ENCODE results near the gene ROM1. TPM values are rescaled to one million over a fixed set of nuclear protein-coding genes. Genes with fewer than 3 reads are reported as not detected.

The ROM1 gene
- polyA plus RNA-seq, 1 donor (not counting 4 experiments of a cell fraction or from before 2014, with no cell fraction given) = 1.5 TPM

DNA sequence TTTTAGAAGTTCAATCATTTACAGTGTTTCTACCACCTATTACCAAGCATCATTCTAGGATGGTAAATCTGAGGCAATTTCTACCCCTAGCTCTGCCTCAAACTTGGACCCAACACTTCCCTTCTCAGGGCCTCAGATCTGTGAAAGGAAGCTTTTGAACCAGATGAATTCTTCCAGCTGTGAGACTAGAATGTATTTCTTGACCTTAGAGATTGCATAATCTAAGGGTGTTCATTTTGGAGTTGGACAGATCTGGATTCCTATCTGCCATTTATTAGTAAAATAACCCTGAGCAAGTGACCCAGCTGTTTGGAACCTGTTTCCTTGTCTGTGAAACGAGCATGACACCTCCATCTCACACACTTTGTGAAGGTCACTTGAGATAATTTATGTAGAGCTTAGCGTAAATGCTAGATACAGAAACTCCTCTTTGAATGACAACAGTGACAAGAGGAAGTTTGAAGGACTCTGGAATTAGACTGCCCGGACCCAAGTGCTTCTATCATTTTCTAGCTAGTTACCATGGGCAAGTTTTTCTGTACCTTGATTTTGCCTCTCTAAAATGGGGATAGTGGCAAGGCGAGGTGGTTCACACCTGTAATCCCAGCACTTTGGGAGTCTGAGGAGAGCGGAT, 43.9 kb downstream of the ROM1 start:
- TF ChIP-seq EZH2 (IDR thresholded peaks at IDR 0.05; ENCODE audit: low read length) = no peak
- TF ChIP-seq, protein P1, sequence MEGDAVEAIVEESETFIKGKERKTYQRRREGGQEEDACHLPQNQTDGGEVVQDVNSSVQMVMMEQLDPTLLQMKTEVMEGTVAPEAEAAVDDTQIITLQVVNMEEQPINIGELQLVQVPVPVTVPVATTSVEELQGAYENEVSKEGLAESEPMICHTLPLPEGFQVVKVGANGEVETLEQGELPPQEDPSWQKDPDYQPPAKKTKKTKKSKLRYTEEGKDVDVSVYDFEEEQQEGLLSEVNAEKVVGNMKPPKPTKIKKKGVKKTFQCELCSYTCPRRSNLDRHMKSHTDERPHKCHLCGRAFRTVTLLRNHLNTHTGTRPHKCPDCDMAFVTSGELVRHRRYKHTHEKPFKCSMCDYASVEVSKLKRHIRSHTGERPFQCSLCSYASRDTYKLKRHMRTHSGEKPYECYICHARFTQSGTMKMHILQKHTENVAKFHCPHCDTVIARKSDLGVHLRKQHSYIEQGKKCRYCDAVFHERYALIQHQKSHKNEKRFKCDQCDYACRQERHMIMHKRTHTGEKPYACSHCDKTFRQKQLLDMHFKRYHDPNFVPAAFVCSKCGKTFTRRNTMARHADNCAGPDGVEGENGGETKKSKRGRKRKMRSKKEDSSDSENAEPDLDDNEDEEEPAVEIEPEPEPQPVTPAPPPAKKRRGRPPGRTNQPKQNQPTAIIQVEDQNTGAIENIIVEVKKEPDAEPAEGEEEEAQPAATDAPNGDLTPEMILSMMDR (optimal IDR thresholded peaks at IDR 0.05 in 1 of 3, IDR thresholded peaks at IDR 0.05 in 1 of 3, conservative IDR thresholded peaks at IDR 0.05 in 1 of 3; ENCODE audit: extremely low read depth in 1 of 3, insufficient read depth in 2 of 3, low read length in 3 of 3) = no peak

DNA sequence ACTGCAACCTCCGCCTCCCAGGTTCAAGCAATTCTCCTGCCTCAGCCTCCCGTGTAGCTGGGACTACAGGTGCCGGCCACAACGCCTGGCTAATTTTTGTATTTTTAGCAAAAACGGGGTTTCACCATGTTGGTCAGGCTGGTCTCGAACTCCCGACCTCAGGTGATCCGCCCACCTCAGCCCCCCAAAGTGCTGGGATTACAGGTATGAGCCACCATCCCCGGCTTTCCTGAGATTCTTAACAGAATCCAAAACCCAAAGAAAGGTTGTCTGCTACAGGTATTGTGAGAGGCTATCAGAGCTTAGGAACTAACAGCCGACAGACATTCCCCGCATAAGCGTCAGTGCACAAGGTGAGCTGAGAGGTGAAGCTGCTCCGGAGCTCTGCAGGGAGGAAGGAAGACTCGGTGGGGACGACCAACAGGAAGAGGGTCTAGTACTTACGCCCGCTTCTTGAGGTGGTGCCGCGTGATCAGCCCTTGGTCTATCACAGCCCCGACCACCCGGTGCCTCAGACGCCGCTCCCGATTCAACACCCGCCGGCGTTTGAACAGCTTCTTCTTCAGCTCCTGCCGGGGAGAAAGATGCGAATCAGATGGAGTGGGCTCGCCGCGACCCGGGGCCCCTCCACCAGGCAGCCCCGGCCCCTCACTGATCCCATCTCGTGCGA, 51.5 kb downstream of the ROM1 start:
- Histone ChIP-seq H3K9ac (ENCODE audit: control insufficient read depth, extremely low read depth, insufficient read depth, low read length) (peak overlapping the region; percentile 95), H3K27ac (ENCODE audit: control insufficient read depth, insufficient read depth, low read length) (peak overlapping the region; percentile 86), H3K27me3 (ENCODE audit: control insufficient read depth, extremely low read depth, insufficient read depth, low read length) (no peaks in the 10 kb centered on the region), H4K20me1 (ENCODE audit: control insufficient read depth, extremely low read depth, insufficient read depth, low read length) (peaks cover 4% of the 10 kb centered on the region), H3K4me1 (ENCODE audit: control insufficient read depth, extremely low read depth, insufficient read depth, low read length) (peaks cover 18% of the 10 kb centered on the region), H3K4me2 (ENCODE audit: control insufficient read depth, extremely low read depth, insufficient read depth, low read depth, low read length) (peak overlapping the region; percentile 76), H3K4me3 (ENCODE audit: control insufficient read depth in 2 of 3, extremely low read depth in 1 of 3, insufficient read depth in 2 of 3, low read depth in 1 of 3, low read length in 3 of 3) (peak overlapping the region; percentile 93 to 97 (median 95)), H3K9me3 (ENCODE audit: control insufficient read depth, low read depth, low read length) (no peaks in the 10 kb centered on the region), H3K36me3 (ENCODE audit: control insufficient read depth in 2 of 2, extremely low read depth in 1 of 2, insufficient read depth in 2 of 2, low read length in 2 of 2) (peaks cover 22 to 32% of the 10 kb centered on the region in 2 experiments), H3K9me1 (ENCODE audit: control insufficient read depth, extremely low read depth, insufficient read depth, low read length) (no peaks in the 10 kb centered on the region), H2AFZ (ENCODE audit: control insufficient read depth, low read length) (peak overlapping the region; percentile 66), H3K79me2 (ENCODE audit: control insufficient read depth, insufficient read depth, low read length) (peaks cover 39% of the 10 kb centered on the region)
- no peak for TF ChIP-seq EZH2 (IDR thresholded peaks at IDR 0.05; ENCODE audit: low read length)
- TF ChIP-seq, protein P1 (optimal IDR thresholded peaks at IDR 0.05 in 1 of 3, IDR thresholded peaks at IDR 0.05 in 1 of 3, conservative IDR thresholded peaks at IDR 0.05 in 1 of 3; ENCODE audit: extremely low read depth in 1 of 3, insufficient read depth in 2 of 3, low read length in 3 of 3) = no peak
- dilution Hi-C loops (cut with MboI; ENCODE audit: extremely low pct_ligation_motif_present, low sequenced_read_pairs) = no loop called here
- no peak for DNase-seq (ENCODE audit: low read depth, low spot score)
- no peak for FAIRE-seq

More for the DNA sequence above, 43.9 kb downstream of the ROM1 start:
- no peak overlapping the region for H3K27ac ChIP-seq (ENCODE audit: control insufficient read depth, insufficient read depth, low read length)
- H3K4me2 ChIP-seq (ENCODE audit: control insufficient read depth, extremely low read depth, insufficient read depth, low read depth, low read length) = no peak overlapping the region
- H3K27me3 ChIP-seq (ENCODE audit: control insufficient read depth, extremely low read depth, insufficient read depth, low read length) = no peaks in the 10 kb centered on the region
- H4K20me1 ChIP-seq (ENCODE audit: control insufficient read depth, extremely low read depth, insufficient read depth, low read length) = no peaks in the 10 kb centered on the region
- no peak overlapping the region for H2AFZ ChIP-seq (ENCODE audit: control insufficient read depth, low read length)
- H3K4me1 ChIP-seq (ENCODE audit: control insufficient read depth, extremely low read depth, insufficient read depth, low read length) = peaks cover 3% of the 10 kb centered on the region
- no peaks in the 10 kb centered on the region for H3K9me1 ChIP-seq (ENCODE audit: control insufficient read depth, extremely low read depth, insufficient read depth, low read length)
- dilution Hi-C loops (cut with MboI; ENCODE audit: extremely low pct_ligation_motif_present, low sequenced_read_pairs) = no loop called here
- H3K36me3 ChIP-seq (ENCODE audit: control insufficient read depth in 2 of 2, extremely low read depth in 1 of 2, insufficient read depth in 2 of 2, low read length in 2 of 2) = no peaks in the 10 kb centered on the region
- DNase-seq (ENCODE audit: low read depth, low spot score) = no peak
- peaks cover 12% of the 10 kb centered on the region for H3K79me2 ChIP-seq (ENCODE audit: control insufficient read depth, insufficient read depth, low read length)
- no peak overlapping the region for H3K9ac ChIP-seq (ENCODE audit: control insufficient read depth, extremely low read depth, insufficient read depth, low read length)
- no peak overlapping the region for H3K4me3 ChIP-seq (ENCODE audit: control insufficient read depth in 2 of 3, extremely low read depth in 1 of 3, insufficient read depth in 2 of 3, low read depth in 1 of 3, low read length in 3 of 3)
- FAIRE-seq = no peak
- no peaks in the 10 kb centered on the region for H3K9me3 ChIP-seq (ENCODE audit: control insufficient read depth, low read depth, low read length)

Small RNAs within 50 kb of the gene (small RNA-seq; reads per million reads assigned to genes)
- gene AP001458.1 (ENCODE audit: insufficient read length in 3 of 3, low read depth in 3 of 3, low replicate concordance in 1 of 3) (0 reads per million in 3 experiments), gene MIR6747 (ENCODE audit: insufficient read length in 3 of 3, low read depth in 3 of 3, low replicate concordance in 1 of 3) (0 reads per million in 3 experiments)

Other genes with a start within 250 kb of the ROM1 start
- not detected in 3 replicates for gene SCGB1A1, start 194.2 kb upstream of the ROM1 start, polyA plus RNA-seq
- 195 to 220 TPM (median 207 TPM) in 3 replicates for gene AHNAK, start 66.5 kb upstream of the ROM1 start, polyA plus RNA-seq
- 1,553 to 1,943 TPM (median 1,735 TPM) in 3 replicates for gene EEF1G, start 39.4 kb upstream of the ROM1 start, polyA plus RNA-seq
- 10.1 to 12.3 TPM (median 10.5 TPM) in 3 replicates for gene TUT1, start 21.7 kb upstream of the ROM1 start, polyA plus RNA-seq
- 29.4 to 44.3 TPM (median 39.7 TPM) in 3 replicates for gene MTA2, start 11.4 kb upstream of the ROM1 start, polyA plus RNA-seq
- gene EML3, start 482 bp upstream of the ROM1 start, polyA plus RNA-seq = 13.6 to 15.1 TPM (median 13.6 TPM) in 3 replicates
- 15.1 to 28.2 TPM (median 17.7 TPM) in 3 replicates for gene B3GAT3, start 8.7 kb downstream of the ROM1 start, polyA plus RNA-seq
- gene GANAB, start 33.4 kb downstream of the ROM1 start, polyA plus RNA-seq = 153 to 211 TPM (median 176 TPM) in 3 replicates
- 7.7 to 21.1 TPM (median 8.0 TPM) in 3 replicates for gene INTS5, start 40.0 kb downstream of the ROM1 start, polyA plus RNA-seq
- gene C11orf98, start 52.0 kb downstream of the ROM1 start, polyA plus RNA-seq = 58.9 to 81.5 TPM (median 76.5 TPM) in 3 replicates
- gene CSKMT, start 52.1 kb downstream of the ROM1 start, polyA plus RNA-seq = 4.0 to 4.5 TPM (median 4.2 TPM) in 3 replicates
- 8.3 to 11.7 TPM (median 8.6 TPM) in 3 replicates for gene UQCC3, start 58.4 kb downstream of the ROM1 start, polyA plus RNA-seq
- 3.8 to 5.3 TPM (median 4.9 TPM) in 3 replicates for gene LBHD1, start 59.0 kb downstream of the ROM1 start, polyA plus RNA-seq
- 45.9 to 72.5 TPM (median 58.5 TPM) in 3 replicates for gene UBXN1, start 65.8 kb downstream of the ROM1 start, polyA plus RNA-seq
- gene LRRN4CL, start 76.3 kb downstream of the ROM1 start, polyA plus RNA-seq = 0.08 TPM in 3 replicates
- 21.9 to 50.5 TPM (median 38.6 TPM) in 3 replicates for gene BSCL2, start 94.2 kb downstream of the ROM1 start, polyA plus RNA-seq
- gene GNG3, start 94.4 kb downstream of the ROM1 start, polyA plus RNA-seq = not detected in 3 replicates
- 17.2 to 29.0 TPM (median 20.3 TPM) in 3 replicates for gene HNRNPUL2, start 114.2 kb downstream of the ROM1 start, polyA plus RNA-seq
- 14.7 to 26.1 TPM (median 23.8 TPM) in 3 replicates for gene TTC9C, start 115.2 kb downstream of the ROM1 start, polyA plus RNA-seq
- gene ZBTB3, start 140.9 kb downstream of the ROM1 start, polyA plus RNA-seq = 3.4 to 7.2 TPM (median 4.0 TPM) in 3 replicates
- gene POLR2G, start 148.3 kb downstream of the ROM1 start, polyA plus RNA-seq = 145 to 166 TPM (median 151 TPM) in 3 replicates
- 14.7 to 16.1 TPM (median 14.8 TPM) in 3 replicates for gene TAF6L, start 158.1 kb downstream of the ROM1 start, polyA plus RNA-seq
- gene TMEM179B, start 174.1 kb downstream of the ROM1 start, polyA plus RNA-seq = 35.4 to 76.4 TPM (median 38.6 TPM) in 3 replicates
- gene TMEM223, start 178.7 kb downstream of the ROM1 start, polyA plus RNA-seq = 11.0 to 15.6 TPM (median 11.8 TPM) in 3 replicates
- 22.8 to 51.2 TPM (median 25.3 TPM) in 3 replicates for gene NXF1, start 192.2 kb downstream of the ROM1 start, polyA plus RNA-seq
- 20.4 to 30.4 TPM (median 25.6 TPM) in 3 replicates for gene STX5, start 218.8 kb downstream of the ROM1 start, polyA plus RNA-seq
- not detected in 3 replicates for gene TEX54, start 219.6 kb downstream of the ROM1 start, polyA plus RNA-seq
- 44.5 to 48.1 TPM (median 47.7 TPM) in 3 replicates for gene WDR74, start 226.3 kb downstream of the ROM1 start, polyA plus RNA-seq

Data from keratinocyte (primary cell).